H1 (cell line): ENCODE results near the gene HOXA10. TPM values are rescaled to one million over a fixed set of nuclear protein-coding genes. Genes with fewer than 3 reads are reported as not detected.

Source experiments
- CTCF ChIA-PET: fragments of 300-600 bp; sonication (Branson Sonifier 250); formaldehyde crosslinking; loops from one replicate; lab custom pipeline; 2021; ENCODE audit not compliant: partially characterized antibody; lab: Charles Lee
- POLR2A ChIA-PET: fragments of 300-600 bp; sonication (Branson Sonifier 250); formaldehyde crosslinking; loops from one replicate; lab custom pipeline; 2021; ENCODE audit warnings: inconsistent platforms; ENCODE audit not compliant: partially characterized antibody; lab: Charles Lee
- DNase-seq, 2 experiments: peaks; one replicate each; pipeline versions ENCODE4 v3.0.0 to v3.0.0-alpha.2; 2010 to 2022; ENCODE audit warnings: low spot score in 2 of 2, low read depth in 1 of 2, mixed read lengths in 1 of 2
- FAIRE-seq: peaks from 2 replicates; lab custom pipeline; 2011; peaks lifted over from hg19 to GRCh38; lab: Jason Lieb, UNC
- H2AFZ ChIP-seq: 2 replicates; pipeline ENCODE4 v1.8.1; 2012; ENCODE audit warnings: low read length, inconsistent platforms
- H2AK5ac ChIP-seq: 2 replicates; pipeline ENCODE4 v1.6.1; 2013; ENCODE audit warnings: low read depth, low read length
- H2BK120ac ChIP-seq: replicated peaks from 2 replicates; pipeline ENCODE3; 2013; ENCODE audit warnings: low read depth, low read length, inconsistent platforms
- H2BK12ac ChIP-seq: 2 replicates; pipeline ENCODE4 v1.6.1; 2013; ENCODE audit warnings: low read depth, low read length
- H2BK15ac ChIP-seq: 2 replicates; pipeline ENCODE4 v1.6.1; 2013; ENCODE audit warnings: low read length
- H2BK20ac ChIP-seq: 2 replicates; pipeline ENCODE4 v1.6.1; 2013; ENCODE audit warnings: low read length
- H2BK5ac ChIP-seq: 2 replicates; pipeline ENCODE4 v1.6.1; 2013; ENCODE audit warnings: low read depth, low read length
- H3K14ac ChIP-seq: 2 replicates; pipeline ENCODE4 v1.6.1; 2013; ENCODE audit warnings: inconsistent platforms; ENCODE audit not compliant: insufficient read length
- H3K18ac ChIP-seq: 2 replicates; pipeline ENCODE4 v1.6.1; 2013; ENCODE audit warnings: low read length; ENCODE audit errors: extremely low read depth
- H3K23ac ChIP-seq: 2 replicates; pipeline ENCODE4 v1.6.1; 2013; ENCODE audit warnings: inconsistent platforms; ENCODE audit not compliant: insufficient read length
- H3K23me2 ChIP-seq: 2 replicates; pipeline ENCODE4 v1.6.1; 2013; ENCODE audit warnings: low read depth, low read length
- H3K27ac ChIP-seq: 2 replicates; pipeline ENCODE4 v1.6.1; 2011; ENCODE audit warnings: low read depth, low read length, inconsistent platforms
- H3K27me3 ChIP-seq, 4 experiments: replicated peaks in 1 of 4; 1 replicate in 1 of 4; 2 replicates in 3 of 4; pipeline versions ENCODE4 v1.6.1 to v1.8.1; 2011 to 2013; ENCODE audit warnings: low read length in 3 of 4, mild to moderate bottlenecking in 3 of 4, inconsistent platforms in 2 of 4, mixed read lengths in 2 of 4, moderate library complexity in 1 of 4; ENCODE audit not compliant: control insufficient read depth in 3 of 4, insufficient read depth in 3 of 4; ENCODE audit errors: extremely low read depth in 1 of 4
- H3K36me3 ChIP-seq, 4 experiments: 2 replicates each; pipeline versions ENCODE4 v1.6.1 to v1.8.1; 2011 to 2013; ENCODE audit warnings: mild to moderate bottlenecking in 4 of 4, low read length in 3 of 4, moderate library complexity in 2 of 4, control low read depth in 1 of 4, inconsistent platforms in 1 of 4; ENCODE audit not compliant: insufficient read depth in 4 of 4, control insufficient read depth in 2 of 4
- H3K4ac ChIP-seq: replicated peaks from 2 replicates; pipeline ENCODE3; 2013; ENCODE audit warnings: low read length, low read depth, mixed read lengths, inconsistent platforms; ENCODE audit not compliant: insufficient read length
- H3K4me1 ChIP-seq, 4 experiments: replicated peaks in 1 of 4; 1 replicate in 1 of 4; 2 replicates in 3 of 4; pipeline versions ENCODE4 v1.6.1 to v1.8.1; 2011 to 2013; ENCODE audit warnings: low read length in 3 of 4, inconsistent platforms in 2 of 4, mixed read lengths in 1 of 4; ENCODE audit not compliant: insufficient read depth in 4 of 4, control insufficient read depth in 3 of 4
- H3K4me2 ChIP-seq, 2 experiments: 2 replicates each; pipeline versions ENCODE4 v1.6.1 to v1.8.1; 2011 to 2013; ENCODE audit warnings: low read depth in 2 of 2, low read length in 2 of 2, control low read depth in 1 of 2, inconsistent platforms in 1 of 2, mild to moderate bottlenecking in 1 of 2; ENCODE audit not compliant: insufficient read depth in 1 of 2
- H3K4me3 ChIP-seq, 4 experiments: fragments of 200-600, 300-600 bp in 1 of 4; sonication (generic), shearing (Covaris generic), sonication (Bioruptor Twin) in 1 of 4; 2 replicates each; pipeline versions ENCODE4 v1.5.1 to v1.8.1; 2011 to 2016; ENCODE audit warnings: low read length in 4 of 4, low read depth in 3 of 4, control low read depth in 2 of 4, inconsistent platforms in 2 of 4, mild to moderate bottlenecking in 2 of 4, mixed read lengths in 1 of 4, moderate library complexity in 1 of 4; ENCODE audit not compliant: insufficient read depth in 2 of 4; ENCODE audit errors: extremely low read depth in 1 of 4
- H3K56ac ChIP-seq: replicated peaks from 2 replicates; pipeline ENCODE3; 2013; ENCODE audit warnings: low read depth, mild to moderate bottlenecking, mixed read lengths, low read length, inconsistent platforms; ENCODE audit not compliant: insufficient read length
- H3K79me1 ChIP-seq: 2 replicates; pipeline ENCODE4 v1.6.1; 2013; ENCODE audit warnings: low read depth, low read length, control low read depth
- H3K79me2 ChIP-seq, 2 experiments: 2 replicates each; pipeline versions ENCODE4 v1.6.1 to v1.8.1; 2012 to 2013; ENCODE audit warnings: low read length in 2 of 2, mild to moderate bottlenecking in 2 of 2, inconsistent platforms in 1 of 2; ENCODE audit not compliant: insufficient read depth in 2 of 2, control insufficient read depth in 1 of 2
- H3K9ac ChIP-seq, 4 experiments: replicated peaks in 1 of 4; 1 replicate in 1 of 4; 2 replicates in 3 of 4; pipeline versions ENCODE4 v1.6.1 to v1.8.1; 2011 to 2013; ENCODE audit warnings: low read depth in 3 of 4, low read length in 3 of 4, control low read depth in 2 of 4, mild to moderate bottlenecking in 2 of 4, moderate library complexity in 2 of 4, inconsistent platforms in 1 of 4; ENCODE audit errors: extremely low read depth in 1 of 4
- H3K9me3 ChIP-seq, 2 experiments: 2 replicates each; pipeline versions ENCODE4 v1.6.1 to v1.8.1; 2012 to 2013; ENCODE audit warnings: mild to moderate bottlenecking in 2 of 2, moderate library complexity in 2 of 2, control low read depth in 1 of 2, inconsistent platforms in 1 of 2, low read depth in 1 of 2, low read length in 1 of 2, mixed read lengths in 1 of 2; ENCODE audit not compliant: insufficient read depth in 2 of 2
- H4K20me1 ChIP-seq, 2 experiments: replicated peaks in 1 of 2; 2 replicates each; pipeline versions ENCODE3 to v1.8.1; 2011 to 2013; ENCODE audit warnings: inconsistent platforms in 2 of 2, low read length in 2 of 2, mild to moderate bottlenecking in 1 of 2; ENCODE audit not compliant: insufficient read depth in 2 of 2, control insufficient read depth in 1 of 2
- H4K5ac ChIP-seq: 2 replicates; pipeline ENCODE4 v1.6.1; 2013; ENCODE audit warnings: low read length, low read depth, mixed read lengths, inconsistent platforms; ENCODE audit not compliant: insufficient read length
- H4K8ac ChIP-seq: 2 replicates; pipeline ENCODE4 v1.8.0; 2013; ENCODE audit warnings: mild to moderate bottlenecking, moderate library complexity, low read length, inconsistent platforms; ENCODE audit not compliant: insufficient read depth; ENCODE audit errors: extremely low read depth
- H4K91ac ChIP-seq: replicated peaks from 2 replicates; pipeline ENCODE3; 2013; ENCODE audit warnings: low read length, mixed read lengths, inconsistent platforms; ENCODE audit not compliant: insufficient read length
- CREB1 ChIP-seq: IDR thresholded peaks from 2 replicates; pipeline ENCODE4 v1.6.1; 2012; ENCODE audit warnings: inconsistent platforms
- EP300 ChIP-seq, 2 experiments: IDR thresholded peaks; 1 replicate in 1 of 2; 2 replicates in 1 of 2; pipeline ENCODE4 v1.6.1; 2011 to 2012; ENCODE audit warnings: low read depth in 2 of 2, low read length in 2 of 2, mild to moderate bottlenecking in 2 of 2, borderline replicate concordance in 1 of 2, inconsistent platforms in 1 of 2, moderate library complexity in 1 of 2
- FOSL1 ChIP-seq: IDR thresholded peaks from 2 replicates; pipeline ENCODE4 v1.6.1; 2011; ENCODE audit warnings: mild to moderate bottlenecking, low read depth, low read length, moderate library complexity; ENCODE audit not compliant: insufficient read depth
- HDAC6 ChIP-seq: IDR thresholded peaks from one replicate; pipeline ENCODE4 v1.7.1; 2012; ENCODE audit warnings: low read depth, mild to moderate bottlenecking, inconsistent platforms, low read length, moderate library complexity
- PHF8 ChIP-seq: fragments of 200-600 bp; sonication (generic); conservative IDR thresholded peaks from 2 replicates; pipeline ENCODE4 v1.7.1; 2012; ENCODE audit warnings: low read depth, mild to moderate bottlenecking, inconsistent platforms, low read length, moderate library complexity
- POLR2A ChIP-seq, 2 experiments: IDR thresholded peaks; 1 replicate in 1 of 2; 2 replicates in 1 of 2; pipeline ENCODE4 v1.6.1; 2011; ENCODE audit warnings: low read depth in 2 of 2, low read length in 2 of 2, mild to moderate bottlenecking in 2 of 2; ENCODE audit errors: control extremely low read depth in 1 of 2
- RNF2 ChIP-seq: fragments of 200-900, 300-1000 bp; sonication (generic); IDR thresholded peaks from 2 replicates; pipeline ENCODE4 v1.7.1; 2016; ENCODE audit warnings: borderline replicate concordance, low read depth, mild to moderate bottlenecking, antibody characterized with exemption, low read length; ENCODE audit not compliant: poor library complexity, severe bottlenecking; ENCODE audit errors: missing control alignments
- SIRT6 ChIP-seq: IDR thresholded peaks from one replicate; pipeline ENCODE4 v1.7.1; 2012; ENCODE audit warnings: low read length, inconsistent platforms
- SP1 ChIP-seq: IDR thresholded peaks from 2 replicates; pipeline ENCODE4 v1.6.1; 2011; ENCODE audit warnings: low read depth, low read length
- TBP ChIP-seq: IDR thresholded peaks from 2 replicates; pipeline ENCODE4 v1.6.1; 2011; ENCODE audit warnings: low read depth, low read length, improper control_type of control experiment
- WGBS, 2 experiments: shearing (Covaris generic) in 1 of 2; methylation state at CpG; one replicate each; pipeline versions ENCODE4 v1.1.6 to v1.1.7; 2013 to 2015; ENCODE audit warnings: low lambda C conversion rate in 2 of 2, mixed read lengths in 2 of 2, inconsistent platforms in 1 of 2, low coverage in 1 of 2, missing lambda C conversion rate in 1 of 2; ENCODE audit not compliant: insufficient replicate concordance in 2 of 2, insufficient coverage in 1 of 2, insufficient read length in 1 of 2; ENCODE audit errors: extremely low coverage in 1 of 2, missing lambda C conversion rate in 1 of 2; 5-methylcytosine and 5-hydroxymethylcytosine counted together
- polyA plus RNA-seq, 7 experiments: library from polyadenylated mRNA; depleted of rRNA in 3 of 7; stranded (reverse) in 5 of 7; unstranded in 2 of 7; fragments of >200 nt in 5 of 7; fragments of 200-250 nt in 2 of 7; gene quantifications; 1 replicate in 5 of 7; 2 replicates in 1 of 7; 4 replicates in 1 of 7; pipeline versions ENCODE4 v1.2.1 to v1.2.3, GENCODE V29; 2011 to 2013; ENCODE audit warnings: missing spikeins in 2 of 7, mixed read lengths in 2 of 7
- total RNA-seq: library from RNA; stranded (reverse); fragmentation: NEBNext Ultra II Directional; extraction: Animal tissue kit (Norgen Biotek cat#: 25700); gene quantifications from 2 replicates; pipeline ENCODE4 v1.2.1, GENCODE V29; 2021
- TF ChIP-seq, protein P1 (sequence below): IDR thresholded peaks from 2 replicates; pipeline ENCODE4 v1.6.1; 2012; ENCODE audit warnings: inconsistent platforms

The HOXA10 gene
- total and polyA plus RNA-seq, 2 of the 8 experiments (the other 6 are each of a cell fraction or from before 2014, with no cell fraction given): not detected

GRCh38 chr7:27185854-27186667, 11.9 kb upstream of the HOXA10 start:
- Histone ChIP-seq H2BK12ac (peak overlapping the region; percentile 75), H3K56ac (no peak overlapping the region), H2BK20ac (no peak overlapping the region), H2BK5ac (no peak overlapping the region), H2AFZ (no peak overlapping the region), H4K8ac (peak overlapping the region; percentile 41; the same call in 1 of the 2 replicates), H4K91ac (no peak overlapping the region), H3K9me3 (no peaks in the 10 kb centered on the region; a peak in 1 of 4 replicates), H3K4me2 (peak overlapping the region; percentile 33 to 38; a peak in 2 of 4 replicates), H3K79me2 (no peaks in the 10 kb centered on the region), H2AK5ac (peak overlapping the region; percentile 78; the same call in 1 of the 2 replicates), H3K36me3 (peaks cover 0 to 7% (median 0%) of the 10 kb centered on the region in 4 experiments; a peak in 1 of 8 replicates), H2BK120ac (no peak overlapping the region), H3K4ac (no peak overlapping the region), H3K27me3 (peaks cover 97 to 100% (median 99%) of the 10 kb centered on the region in 4 experiments), H3K23me2 (no peaks in the 10 kb centered on the region), H4K5ac (no peak overlapping the region), H3K23ac (no peak overlapping the region), H3K9ac (no peak overlapping the region), H3K14ac (no peak overlapping the region), H4K20me1 (peaks cover 37 to 61% of the 10 kb centered on the region in 2 experiments), H2BK15ac (0 out of 2 replicates have a peak overlapping the region, but pooled peaks have one; percentile 81), H3K27ac (no peak overlapping the region), H3K18ac (0 out of 2 replicates have a peak overlapping the region, but pooled peaks have one; percentile 38), H3K79me1 (no peaks in the 10 kb centered on the region), H3K4me1 (peaks cover 0 to 27% (median 16%) of the 10 kb centered on the region in 4 experiments; a peak in 6 of 7 replicates), H3K4me3 (no peak overlapping the region)
- no peak for FAIRE-seq
- ChIA-PET CTCF (interaction anchor here (0.8 to 9.1 kb wide), 17 partner anchors 8 to 90 kb away, joined by 3 to 64 read pairs (median 4); partner anchors contain the start of genes EVX1, HOXA1 and HOXA5), POLR2A (interaction anchor here (0.7 kb wide), 1 partner anchor 25 kb away, joined by 3 read pairs; no protein-coding TSS in a partner anchor)
- WGBS, 2 experiments: 10% methylated on average over 24 of the region's 24 CpGs; no CpG with 5 or more reads in 1 of the 2 experiments
- DNase-seq: peak in 1 of 2 experiments; percentile 58
- TF ChIP-seq PHF8: no peak
- TF ChIP-seq HDAC6: no peak
- no peak for TF ChIP-seq POLR2A (IDR thresholded peaks at IDR 0.05; ENCODE audit: control extremely low read depth in 1 of 2, low read depth in 2 of 2, low read length in 2 of 2)
- no peak for TF ChIP-seq TBP
- TF ChIP-seq CREB1: no peak
- TF ChIP-seq RNF2: peak; percentile 90
- TF ChIP-seq FOSL1: no peak
- TF ChIP-seq, protein P1, sequence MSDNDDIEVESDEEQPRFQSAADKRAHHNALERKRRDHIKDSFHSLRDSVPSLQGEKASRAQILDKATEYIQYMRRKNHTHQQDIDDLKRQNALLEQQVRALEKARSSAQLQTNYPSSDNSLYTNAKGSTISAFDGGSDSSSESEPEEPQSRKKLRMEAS: no peak
- peak; percentile 17; the same call in 1 of the 2 replicates for TF ChIP-seq SP1
- TF ChIP-seq EP300 (IDR thresholded peaks at IDR 0.05; ENCODE audit: borderline replicate concordance in 1 of 2, low read depth in 2 of 2, low read length in 2 of 2): no peak
- no peak for TF ChIP-seq SIRT6
